GM23338 (cell line): ENCODE results near the gene ASIC5.

ENCODE experiments used
- CREB1 ChIP-seq: fragments of 250-450 bp; sonication (Bioruptor Pico); IDR thresholded peaks from 2 replicates; pipeline ENCODE4 v1.5.0; 2020; ENCODE audit warnings: low read depth, mild to moderate bottlenecking, moderate library complexity
- CTCF ChIP-seq, 2 experiments: fragments of 200-600 bp in 1 of 2; sonication (generic) in 1 of 2; conservative IDR thresholded peaks; 2 replicates each; pipeline versions ENCODE4 v1.5.1 to v1.6.1; 2016 to 2017; ENCODE audit warnings: antibody characterized with exemption in 2 of 2, low read depth in 2 of 2, mild to moderate bottlenecking in 2 of 2, moderate library complexity in 1 of 2
- EZH2phosphoT487 ChIP-seq: fragments of 200-600 bp; sonication (generic); IDR thresholded peaks from one replicate; pipeline ENCODE4 v1.8.1; 2018; ENCODE audit warnings: antibody characterized with exemption; ENCODE audit not compliant: unreplicated experiment
- POLR2AphosphoS5 ChIP-seq: IDR thresholded peaks from 2 replicates; pipeline ENCODE4 v1.6.1; 2016; ENCODE audit warnings: antibody characterized with exemption, low read depth
- STAT1 ChIP-seq: IDR thresholded peaks from one replicate; pipeline ENCODE4 v1.6.1; 2016; ENCODE audit warnings: antibody characterized with exemption; ENCODE audit not compliant: unreplicated experiment
- TF ChIP-seq, protein P1 (sequence below): IDR thresholded peaks from 2 replicates; pipeline ENCODE4 v1.6.1; 2016; ENCODE audit warnings: antibody characterized with exemption

- TF ChIP-seq CREB1 (CRISPR knock-in tag) (no peak), POLR2AphosphoS5 (no peak), CTCF (conservative IDR thresholded peaks at IDR 0.05; ENCODE audit: low read depth in 2 of 2) (no peak), EZH2phosphoT487 (no peak), STAT1 (no peak)
- TF ChIP-seq, protein P1, sequence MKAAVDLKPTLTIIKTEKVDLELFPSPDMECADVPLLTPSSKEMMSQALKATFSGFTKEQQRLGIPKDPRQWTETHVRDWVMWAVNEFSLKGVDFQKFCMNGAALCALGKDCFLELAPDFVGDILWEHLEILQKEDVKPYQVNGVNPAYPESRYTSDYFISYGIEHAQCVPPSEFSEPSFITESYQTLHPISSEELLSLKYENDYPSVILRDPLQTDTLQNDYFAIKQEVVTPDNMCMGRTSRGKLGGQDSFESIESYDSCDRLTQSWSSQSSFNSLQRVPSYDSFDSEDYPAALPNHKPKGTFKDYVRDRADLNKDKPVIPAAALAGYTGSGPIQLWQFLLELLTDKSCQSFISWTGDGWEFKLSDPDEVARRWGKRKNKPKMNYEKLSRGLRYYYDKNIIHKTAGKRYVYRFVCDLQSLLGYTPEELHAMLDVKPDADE = no peak
Observed at GRCh38 chr4:155883895-155884294, 17.8 kb upstream of the ASIC5 start.
